ENCODE results near the gene VPS29.
"Not testable (repeated sequence)": the region's sequence is repeated elsewhere in the genome, so short reads cannot be mapped to it uniquely, and the experiment has no call there.

Gene VPS29

GRCh38 chr12:110536834-110537604 is 35.1 kb upstream of the VPS29 start:
- Mint-ChIP-seq H3K4me1 (peaks cover 34% of the 10 kb centered on the region), H3K9me3 (no peaks in the 10 kb centered on the region), H3K27me3 (no peaks in the 10 kb centered on the region), H3K36me3 (ENCODE audit: low read depth) (peaks cover 53% of the 10 kb centered on the region), H3K4me3 (no peak overlapping the region), H3K27ac (peak overlapping the region; percentile 51)
- DNase-seq (no peak), ATAC-seq (no peak)

- H3K36me3 Mint-ChIP-seq (ENCODE audit: low read depth) = peaks cover 67% of the 10 kb centered on the region
These were observed 32.9 kb upstream of the VPS29 start for GRCh38 chr12:110534811-110535210.

GRCh38 chr12:110533607-110534006 is 31.7 kb upstream of the VPS29 start:
- H3K4me1 Mint-ChIP-seq = peaks cover 53% of the 10 kb centered on the region
- no peak overlapping the region for H3K4me3 Mint-ChIP-seq
- peaks cover 60% of the 10 kb centered on the region for H3K36me3 Mint-ChIP-seq (ENCODE audit: low read depth)

More at GRCh38 chr12:110534811-110535210, 32.9 kb upstream of the VPS29 start:
- ATAC-seq (no peak), DNase-seq (no peak)
- peaks cover 49% of the 10 kb centered on the region for H3K4me1 Mint-ChIP-seq
- no peak overlapping the region for H3K4me3 Mint-ChIP-seq
- H3K9me3 Mint-ChIP-seq = no peaks in the 10 kb centered on the region
- peak overlapping the region; percentile 55 for H3K27ac Mint-ChIP-seq
- no peaks in the 10 kb centered on the region for H3K27me3 Mint-ChIP-seq

GRCh38 chr12:110532644-110533043 is 30.7 kb upstream of the VPS29 start:
- peaks cover 56% of the 10 kb centered on the region for H3K36me3 Mint-ChIP-seq (ENCODE audit: low read depth)
- H3K4me3 Mint-ChIP-seq = no peak overlapping the region
- no peaks in the 10 kb centered on the region for H3K9me3 Mint-ChIP-seq
- peaks cover 50% of the 10 kb centered on the region for H3K4me1 Mint-ChIP-seq
- ATAC-seq = no peak
- H3K27me3 Mint-ChIP-seq = no peaks in the 10 kb centered on the region
- DNase-seq = no peak
- H3K27ac Mint-ChIP-seq = no peak overlapping the region

More at GRCh38 chr12:110533607-110534006, 31.7 kb upstream of the VPS29 start:
- ATAC-seq (no peak), DNase-seq (no peak)
- H3K9me3 Mint-ChIP-seq = no peaks in the 10 kb centered on the region
- no peaks in the 10 kb centered on the region for H3K27me3 Mint-ChIP-seq
- no peak overlapping the region for H3K27ac Mint-ChIP-seq

GRCh38 chr12:110531741-110532333 is 29.9 kb upstream of the VPS29 start:
- DNase-seq = no peak
- ATAC-seq = peak; percentile 74
- H3K4me1 Mint-ChIP-seq = peaks cover 50% of the 10 kb centered on the region
- H3K4me3 Mint-ChIP-seq = peak overlapping the region; percentile 1
- no peaks in the 10 kb centered on the region for H3K9me3 Mint-ChIP-seq
- H3K27ac Mint-ChIP-seq = peak overlapping the region; percentile 33
- peaks cover 50% of the 10 kb centered on the region for H3K36me3 Mint-ChIP-seq (ENCODE audit: low read depth)
- H3K27me3 Mint-ChIP-seq = no peaks in the 10 kb centered on the region

GRCh38 chr12:110530511-110530910 is 28.6 kb upstream of the VPS29 start:
- Mint-ChIP-seq H3K4me3 (no peak overlapping the region), H3K36me3 (ENCODE audit: low read depth) (peaks cover 44% of the 10 kb centered on the region), H3K4me1 (peaks cover 46% of the 10 kb centered on the region), H3K27ac (no peak overlapping the region), H3K9me3 (no peaks in the 10 kb centered on the region), H3K27me3 (no peaks in the 10 kb centered on the region)
- DNase-seq = no peak
- no peak for ATAC-seq

- H3K27ac Mint-ChIP-seq = no peak overlapping the region
- peaks cover 30% of the 10 kb centered on the region for H3K36me3 Mint-ChIP-seq (ENCODE audit: low read depth)
- H3K4me1 Mint-ChIP-seq = peaks cover 32% of the 10 kb centered on the region
- ATAC-seq (no peak), DNase-seq (no peak)
- no peaks in the 10 kb centered on the region for H3K27me3 Mint-ChIP-seq
- no peaks in the 10 kb centered on the region for H3K9me3 Mint-ChIP-seq
- no peak overlapping the region for H3K4me3 Mint-ChIP-seq
These were observed 26.4 kb upstream of the VPS29 start for GRCh38 chr12:110528277-110528839.

GRCh38 chr12:110520876-110521712 is 19.2 kb upstream of the VPS29 start:
- peak; percentile 54 for ATAC-seq
- H3K27me3 Mint-ChIP-seq; H3K4me3 Mint-ChIP-seq; H3K9me3 Mint-ChIP-seq; H3K27ac Mint-ChIP-seq; H3K36me3 Mint-ChIP-seq (ENCODE audit: low read depth); H3K4me1 Mint-ChIP-seq; DNase-seq: not testable (repeated sequence)

- not testable (repeated sequence) for H3K27me3 Mint-ChIP-seq; ATAC-seq; H3K4me1 Mint-ChIP-seq; H3K9me3 Mint-ChIP-seq; H3K4me3 Mint-ChIP-seq; H3K36me3 Mint-ChIP-seq (ENCODE audit: low read depth); DNase-seq; H3K27ac Mint-ChIP-seq
These were observed 16.1 kb upstream of the VPS29 start for GRCh38 chr12:110518014-110518413.

- Mint-ChIP-seq H3K9me3 (no peaks in the 10 kb centered on the region), H3K27ac (no peak overlapping the region), H3K27me3 (peaks cover 2% of the 10 kb centered on the region), H3K36me3 (ENCODE audit: low read depth) (no peaks in the 10 kb centered on the region), H3K4me1 (peaks cover 1% of the 10 kb centered on the region), H3K4me3 (no peak overlapping the region)
- ATAC-seq = no peak
- no peak for DNase-seq
These were observed 15.1 kb upstream of the VPS29 start for GRCh38 chr12:110516995-110517394.

GRCh38 chr12:110514363-110514762 is 12.5 kb upstream of the VPS29 start:
- Mint-ChIP-seq H3K4me1 (no peaks in the 10 kb centered on the region), H3K27ac (no peak overlapping the region), H3K4me3 (no peak overlapping the region), H3K27me3 (peaks cover 2% of the 10 kb centered on the region), H3K36me3 (ENCODE audit: low read depth) (no peaks in the 10 kb centered on the region), H3K9me3 (no peaks in the 10 kb centered on the region)
- ATAC-seq = no peak
- DNase-seq = no peak

- ATAC-seq (no peak), DNase-seq (no peak)
- no peak overlapping the region for H3K4me3 Mint-ChIP-seq
- H3K36me3 Mint-ChIP-seq (ENCODE audit: low read depth) = no peaks in the 10 kb centered on the region
- no peaks in the 10 kb centered on the region for H3K4me1 Mint-ChIP-seq
- H3K27me3 Mint-ChIP-seq = peaks cover 2% of the 10 kb centered on the region
- H3K9me3 Mint-ChIP-seq = no peaks in the 10 kb centered on the region
- no peak overlapping the region for H3K27ac Mint-ChIP-seq
These were observed 11.9 kb upstream of the VPS29 start for GRCh38 chr12:110513842-110514241.

GRCh38 chr12:110508071-110508586 is 6.2 kb upstream of the VPS29 start:
- H3K4me1 Mint-ChIP-seq = peaks cover 4% of the 10 kb centered on the region
- H3K27ac Mint-ChIP-seq = no peak overlapping the region
- ATAC-seq = no peak
- no peaks in the 10 kb centered on the region for H3K27me3 Mint-ChIP-seq
- no peaks in the 10 kb centered on the region for H3K9me3 Mint-ChIP-seq
- no peak overlapping the region for H3K4me3 Mint-ChIP-seq
- no peaks in the 10 kb centered on the region for H3K36me3 Mint-ChIP-seq (ENCODE audit: low read depth)
- DNase-seq = no peak

- Mint-ChIP-seq H3K36me3 (ENCODE audit: low read depth) (peaks cover 14% of the 10 kb centered on the region), H3K27me3 (peaks cover 3% of the 10 kb centered on the region), H3K27ac (no peak overlapping the region), H3K9me3 (peaks cover 9% of the 10 kb centered on the region), H3K4me1 (peaks cover 24% of the 10 kb centered on the region), H3K4me3 (no peak overlapping the region)
- no peak for ATAC-seq
- no peak for DNase-seq
These were observed 3.4 kb upstream of the VPS29 start for GRCh38 chr12:110505332-110505731.
